ENCODE data around the gene PI16.

Gene PI16

DNA sequence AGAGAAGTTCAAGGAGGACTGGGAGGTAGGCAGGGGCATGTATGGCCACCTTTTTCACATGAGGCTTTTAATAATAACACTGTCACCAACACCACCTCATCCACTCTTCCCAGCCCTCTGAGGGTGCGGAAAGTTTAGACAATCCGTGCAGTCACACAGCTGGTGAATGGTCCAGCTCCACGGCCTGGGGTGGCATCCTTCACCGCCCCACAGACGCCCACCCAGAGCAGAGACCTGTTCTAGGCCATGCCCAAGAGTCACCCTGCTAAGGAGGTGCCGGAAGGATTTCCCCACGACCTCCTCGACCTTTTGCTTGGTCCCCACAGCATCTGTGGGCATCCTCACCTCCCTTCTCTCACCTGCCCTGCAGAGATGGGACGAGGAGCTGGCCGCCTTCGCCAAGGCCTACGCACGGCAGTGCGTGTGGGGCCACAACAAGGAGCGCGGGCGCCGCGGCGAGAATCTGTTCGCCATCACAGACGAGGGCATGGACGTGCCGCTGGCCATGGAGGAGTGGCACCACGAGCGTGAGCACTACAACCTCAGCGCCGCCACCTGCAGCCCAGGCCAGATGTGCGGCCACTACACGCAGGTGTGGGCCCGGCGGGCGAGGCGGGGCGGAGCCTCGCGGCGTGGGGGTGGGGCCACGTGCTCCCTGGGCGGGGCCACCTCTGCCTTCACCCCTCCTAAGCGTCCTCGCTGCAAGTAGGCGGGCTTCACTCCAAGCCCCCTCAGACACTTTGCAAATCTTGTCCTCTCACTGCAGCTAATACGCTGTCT, 4.4 kb downstream of the PI16 start:
- no peak for DNase-seq (ENCODE audit: low spot score)

DNA sequence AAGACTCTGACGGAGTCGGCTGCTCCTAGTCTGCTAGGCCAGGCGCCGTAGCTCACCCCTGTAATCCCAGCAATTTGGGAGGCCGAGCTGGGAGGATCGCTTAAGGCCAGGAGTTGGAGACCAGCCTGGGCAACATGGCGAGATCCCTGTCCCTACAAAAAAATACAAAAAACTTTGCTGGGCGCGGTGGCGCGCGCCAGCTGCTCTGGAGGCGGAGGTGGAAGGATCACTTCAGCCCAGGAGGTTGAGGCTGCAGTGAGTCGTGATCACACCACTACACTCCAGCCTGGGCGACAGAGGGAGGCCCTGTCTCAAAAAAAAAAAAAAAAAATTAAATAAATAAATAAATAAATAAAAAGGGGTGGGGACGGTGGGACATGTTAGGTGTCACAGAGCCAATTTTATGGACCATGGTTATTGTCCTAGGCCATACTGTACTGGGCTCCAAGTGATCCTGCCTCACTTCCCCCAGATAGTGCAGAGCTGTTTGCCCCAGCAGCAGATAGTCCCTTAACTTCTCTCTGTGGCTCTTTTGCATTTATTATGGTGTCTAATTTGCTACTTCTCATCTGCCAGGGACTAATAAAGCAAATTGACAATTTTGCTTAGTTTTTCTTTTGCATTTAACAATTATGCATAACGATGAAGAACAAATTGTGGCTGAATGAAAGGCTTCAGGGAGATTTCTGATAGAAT, 5.2 kb downstream of the PI16 start:
- DNase-seq (ENCODE audit: low spot score), result no peak

GRCh38 chr6:36961441-36962435, 7.2 kb downstream of the PI16 start:
- DNase-seq (ENCODE audit: low spot score), result no peak

DNA sequence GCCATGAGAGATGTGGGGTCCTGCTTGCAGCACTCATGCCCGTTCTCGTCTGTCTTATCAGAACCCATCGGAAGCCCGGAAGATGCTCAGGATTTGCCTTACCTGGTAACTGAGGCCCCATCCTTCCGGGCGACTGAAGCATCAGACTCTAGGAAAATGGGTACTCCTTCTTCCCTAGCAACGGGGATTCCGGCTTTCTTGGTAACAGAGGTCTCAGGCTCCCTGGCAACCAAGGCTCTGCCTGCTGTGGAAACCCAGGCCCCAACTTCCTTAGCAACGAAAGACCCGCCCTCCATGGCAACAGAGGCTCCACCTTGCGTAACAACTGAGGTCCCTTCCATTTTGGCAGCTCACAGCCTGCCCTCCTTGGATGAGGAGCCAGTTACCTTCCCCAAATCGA, 8.3 kb downstream of the PI16 start:
- no peak for DNase-seq (ENCODE audit: low spot score)

DNA sequence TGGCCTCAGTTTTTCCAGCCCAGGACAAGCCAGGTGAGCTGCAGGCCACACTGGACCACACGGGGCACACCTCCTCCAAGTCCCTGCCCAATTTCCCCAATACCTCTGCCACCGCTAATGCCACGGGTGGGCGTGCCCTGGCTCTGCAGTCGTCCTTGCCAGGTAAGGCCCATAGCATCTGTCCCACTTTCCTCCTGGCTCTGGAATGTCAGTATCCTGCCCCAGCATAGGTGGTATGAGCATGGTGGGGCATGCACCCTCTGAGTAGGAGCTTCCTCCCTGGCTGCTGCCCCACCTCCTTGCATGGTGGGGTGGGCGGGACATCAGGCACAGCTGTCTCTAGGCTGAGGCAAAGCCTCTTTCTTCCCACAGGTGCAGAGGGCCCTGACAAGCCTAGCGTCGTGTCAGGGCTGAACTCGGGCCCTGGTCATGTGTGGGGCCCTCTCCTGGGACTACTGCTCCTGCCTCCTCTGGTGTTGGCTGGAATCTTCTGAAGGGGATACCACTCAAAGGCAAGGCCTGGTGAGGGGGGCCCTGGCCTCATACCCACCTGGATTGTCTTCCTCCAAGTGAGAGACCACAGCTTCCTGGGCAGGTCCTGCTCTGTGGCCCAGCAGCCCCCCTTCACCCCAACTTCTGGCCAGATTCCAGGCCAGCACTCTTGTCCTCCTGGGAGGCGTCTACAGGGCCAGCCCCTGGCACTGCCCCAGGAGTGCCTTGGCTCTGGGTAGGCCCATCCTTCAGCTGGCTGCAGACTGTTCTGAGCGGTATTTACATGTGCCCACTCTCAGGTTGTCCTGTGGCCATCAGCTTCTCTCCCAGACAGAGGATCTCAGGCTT, 9.1 kb downstream of the PI16 start:
- DNase-seq (ENCODE audit: low spot score), result no peak

- DNase-seq (ENCODE audit: low spot score), result no peak
Measured at GRCh38 chr6:36964349-36964748, 9.8 kb downstream of the PI16 start.

DNA sequence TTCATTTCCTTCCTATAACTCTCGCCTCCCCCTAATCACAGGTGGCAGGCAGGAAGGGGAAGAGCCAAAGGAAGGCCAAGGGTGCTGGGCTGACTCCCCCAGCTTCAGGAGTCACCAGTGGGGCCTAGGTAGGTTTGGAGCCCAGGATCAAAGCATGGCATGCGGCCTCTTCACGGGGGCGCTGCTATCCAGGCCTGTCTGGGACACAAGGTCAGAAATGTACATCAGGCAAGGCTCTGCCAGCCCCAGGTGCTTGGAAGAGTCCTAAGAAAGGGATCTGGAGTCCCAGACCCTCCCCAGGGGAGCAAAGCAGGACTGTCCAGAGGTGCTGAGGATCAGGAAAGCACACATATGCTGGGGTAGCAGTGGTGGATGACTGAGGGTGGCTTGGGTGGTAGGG, 10.4 kb downstream of the PI16 start:
- DNase-seq (ENCODE audit: low spot score), result no peak

- DNase-seq (ENCODE audit: low spot score), result no peak
Measured at GRCh38 chr6:36967301-36967700, 12.8 kb downstream of the PI16 start.

DNA sequence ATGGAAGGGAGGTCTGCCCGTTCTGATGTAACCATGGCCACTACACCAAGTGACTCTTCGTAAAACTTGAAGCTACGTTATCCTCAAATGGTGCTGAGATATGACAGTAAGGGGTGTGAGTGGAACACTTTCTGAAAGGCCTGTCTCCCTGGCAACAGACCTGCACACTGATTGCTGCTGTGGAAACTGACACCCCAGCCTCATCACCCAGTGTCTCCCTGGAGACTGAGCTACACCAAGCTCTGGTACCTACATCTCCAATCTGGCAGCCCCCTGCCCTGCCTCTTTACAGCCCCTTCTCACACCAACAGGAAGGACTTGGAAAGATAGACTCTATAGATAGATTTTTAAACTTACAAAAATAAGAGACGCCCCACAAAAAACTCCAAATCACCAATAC, 13.2 kb downstream of the PI16 start:
- DNase-seq (ENCODE audit: low spot score), result no peak

DNA sequence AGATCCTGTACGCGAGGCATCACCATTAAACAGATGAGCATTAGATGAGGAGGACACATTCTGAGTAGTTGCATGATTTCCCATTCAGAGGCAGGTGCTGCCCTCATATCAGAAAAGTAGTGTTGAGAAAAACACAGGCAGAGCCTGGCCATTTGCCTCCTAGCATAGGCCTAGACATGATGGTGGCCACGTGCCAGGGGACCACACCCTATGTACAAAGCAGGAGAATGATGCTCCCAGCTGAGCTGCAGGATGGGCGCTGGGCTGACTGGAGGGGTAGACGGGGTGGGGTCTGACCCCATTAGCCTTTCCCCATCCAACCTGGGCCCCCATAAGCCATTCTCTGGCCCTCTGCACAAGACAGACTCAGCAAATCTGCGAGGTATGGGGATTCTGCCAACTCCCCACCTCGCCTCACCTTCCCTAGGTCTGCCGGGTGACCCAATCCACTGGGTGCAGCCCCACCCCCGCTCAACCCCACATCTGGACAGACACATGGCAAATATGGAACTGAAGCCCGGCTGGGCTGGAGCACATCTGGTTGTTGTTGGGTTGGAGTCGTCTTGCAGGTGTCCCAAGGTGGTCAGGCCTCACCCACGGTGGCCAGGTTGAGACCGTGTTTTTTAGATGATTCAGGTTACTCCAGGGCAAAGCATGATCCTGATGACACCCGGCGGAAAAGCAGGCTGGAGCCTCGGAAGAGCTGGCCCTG, 13.9 kb downstream of the PI16 start:
- DNase-seq (ENCODE audit: low spot score), result no peak

- no peak for DNase-seq (ENCODE audit: low spot score)
Measured at GRCh38 chr6:36969240-36969691, 14.7 kb downstream of the PI16 start.

GRCh38 chr6:36969988-36970891, 15.7 kb downstream of the PI16 start:
- DNase-seq (ENCODE audit: low spot score), result no peak

GRCh38 chr6:36970892-36971842, 16.6 kb downstream of the PI16 start:
- DNase-seq (ENCODE audit: low spot score), result no peak

- no peak for DNase-seq (ENCODE audit: low spot score)
Measured at GRCh38 chr6:36971921-36972673, 17.6 kb downstream of the PI16 start.

DNA sequence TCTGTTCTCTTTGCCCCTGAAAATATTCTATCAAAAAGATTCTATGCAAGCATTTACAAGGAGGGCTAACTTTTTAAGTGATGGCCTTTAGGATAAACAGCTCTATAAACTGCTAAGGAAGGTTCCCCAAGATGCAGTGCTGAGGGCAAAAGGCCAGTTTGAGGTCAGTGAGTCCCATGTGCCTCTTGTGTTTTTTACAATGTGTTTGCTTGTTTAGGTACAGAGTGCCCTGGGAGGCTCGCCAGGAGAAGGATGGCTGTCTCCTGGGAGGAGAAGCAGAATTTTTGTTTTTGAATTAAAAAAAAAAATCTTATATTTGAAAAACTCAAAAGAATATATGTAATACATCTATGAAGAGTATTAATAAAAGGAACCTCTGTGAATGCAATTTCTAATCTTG, 18.7 kb downstream of the PI16 start:
- no peak for DNase-seq (ENCODE audit: low spot score)

GRCh38 chr6:36973647-36974046, 19.1 kb downstream of the PI16 start:
- DNase-seq (ENCODE audit: low spot score), result no peak

DNA sequence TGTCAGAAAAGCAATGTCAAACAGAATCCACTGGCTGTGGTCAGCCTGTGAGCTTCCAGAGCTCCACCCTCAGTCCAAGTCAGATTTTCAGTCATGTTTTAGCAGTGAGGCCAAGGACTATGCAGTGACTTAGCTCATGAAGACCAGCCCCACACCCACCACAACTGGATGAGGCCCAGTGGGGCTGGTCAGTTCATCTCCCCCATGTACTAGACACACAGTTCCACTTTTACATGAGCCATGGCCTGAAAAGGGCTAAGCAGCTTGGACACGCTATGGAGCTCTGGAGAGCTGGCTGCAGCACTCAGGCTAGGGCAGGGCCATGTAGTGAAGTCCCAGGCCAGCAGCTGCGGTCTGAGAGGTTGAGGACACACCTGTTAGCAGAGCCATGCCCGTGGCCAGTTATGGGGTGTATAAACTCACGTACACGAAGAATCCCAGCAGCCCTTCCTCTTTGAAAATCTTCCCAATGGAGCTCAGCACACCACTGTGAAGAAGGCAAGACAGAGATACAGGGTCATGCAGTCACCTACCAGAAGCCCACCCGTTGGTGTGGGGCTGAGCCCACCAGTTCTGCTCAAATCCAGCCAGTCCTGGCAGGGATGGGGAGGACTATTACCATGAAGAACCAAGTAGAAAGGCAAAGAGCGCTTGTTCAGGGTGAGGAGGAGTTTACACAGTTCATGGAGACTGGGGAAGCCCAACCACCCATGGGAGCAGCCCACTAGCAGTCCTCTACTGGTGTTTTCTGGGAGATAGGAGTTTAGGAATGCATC, 20.9 kb downstream of the PI16 start:
- no peak for DNase-seq (ENCODE audit: low spot score)
